PC-3 (cell line): Measurements from ENCODE around the gene TUFM. TPM values are rescaled to one million over a fixed set of nuclear protein-coding genes. Genes with fewer than 3 reads are reported as not detected.

Experiments
- ATAC-seq: fragments of 200-7000 bp; cut with Tn5 transposase; 2 replicates; pipeline ENCODE4 v1.9.1; 2020; ENCODE audit warnings: mild to moderate bottlenecking, moderate library complexity
- BruUV-seq: library from RNA; stranded (reverse); fragments of 400-500 nt; replicated peaks from 2 replicates; lab custom pipeline; 2021; lab: Mats Ljungman, UMichigan
- CTCF ChIA-PET: fragments of 300-600 bp; sonication (Branson Sonifier 250); formaldehyde crosslinking; loops from one replicate; lab custom pipeline; 2022; ENCODE audit warnings: antibody characterized with exemption; lab: Charles Lee
- POLR2A ChIA-PET: fragments of 300-600 bp; sonication (Branson Sonifier 250); formaldehyde crosslinking; loops from one replicate; lab custom pipeline; 2022; ENCODE audit warnings: antibody characterized with exemption; ENCODE audit not compliant: unreplicated experiment; lab: Charles Lee
- DNase-seq: peaks from one replicate; pipeline ENCODE4 v3.0.0-alpha.2; 2015
- H2AFZ ChIP-seq: fragments of 300-600 bp; sonication (generic); 2 replicates; pipeline ENCODE4 v1.6.0; 2016; ENCODE audit warnings: antibody characterized with exemption, low read length
- H3F3A ChIP-seq: fragments of 300-600 bp; sonication (generic); one replicate; pipeline ENCODE4 v1.6.0; 2017; ENCODE audit warnings: antibody characterized with exemption, low read length, control low read depth, mild to moderate bottlenecking; ENCODE audit not compliant: unreplicated experiment
- H3K27ac ChIP-seq: fragments of 300-600 bp; sonication (generic); 2 replicates; pipeline ENCODE4 v1.5.1; 2016; ENCODE audit warnings: mild to moderate bottlenecking, low read length
- H3K27me3 ChIP-seq: fragments of 300-600 bp; sonication (generic); 2 replicates; pipeline ENCODE4 v1.6.1; 2016; ENCODE audit warnings: low read length, mixed read lengths
- H3K36me3 ChIP-seq: fragments of 300-600 bp; sonication (generic); 2 replicates; pipeline ENCODE4 v1.6.1; 2016; ENCODE audit warnings: low read depth, mixed run types, low read length, mixed read lengths
- H3K4me1 ChIP-seq: fragments of 300-600 bp; sonication (generic); 2 replicates; pipeline ENCODE4 v1.5.1; 2016; ENCODE audit warnings: low read length; ENCODE audit not compliant: insufficient read depth
- H3K4me2 ChIP-seq: fragments of 300-600 bp; sonication (generic); 2 replicates; pipeline ENCODE4 v1.6.0; 2016; ENCODE audit warnings: low read length
- H3K4me3 ChIP-seq: fragments of 300-600 bp; sonication (generic); 2 replicates; pipeline ENCODE4 v1.5.1; 2016; ENCODE audit warnings: mild to moderate bottlenecking, low read length, mixed read lengths
- H3K79me2 ChIP-seq: fragments of 300-600 bp; sonication (generic); 2 replicates; pipeline ENCODE4 v1.6.1; 2017; ENCODE audit warnings: low read length, mixed read lengths
- H3K9ac ChIP-seq: fragments of 300-600 bp; sonication (generic); 2 replicates; pipeline ENCODE4 v1.6.0; 2016; ENCODE audit warnings: mild to moderate bottlenecking, low read length
- H3K9me2 ChIP-seq: fragments of 300-600 bp; sonication (generic); replicated peaks from 2 replicates; pipeline ENCODE4 v1.6.1; 2016; ENCODE audit warnings: mixed run types, low read length, mixed read lengths
- H3K9me3 ChIP-seq: fragments of 300-600 bp; sonication (generic); 2 replicates; pipeline ENCODE4 v1.6.1; 2016; ENCODE audit warnings: low read length, mixed read lengths
- H4K20me1 ChIP-seq: fragments of 300-600 bp; sonication (generic); 2 replicates; pipeline ENCODE4 v1.6.1; 2016; ENCODE audit warnings: low read length, mixed read lengths
- EZH2 ChIP-seq: fragments of 300-600 bp; sonication (generic); IDR thresholded peaks from one replicate; pipeline ENCODE4 v1.6.1; 2017; ENCODE audit warnings: antibody characterized with exemption, mild to moderate bottlenecking, low read length; ENCODE audit not compliant: unreplicated experiment
- EZH2phosphoT487 ChIP-seq: fragments of 300-600 bp; sonication (generic); IDR thresholded peaks from 2 replicates; pipeline ENCODE4 v1.6.1; 2018; ENCODE audit warnings: mild to moderate bottlenecking, antibody characterized with exemption, low read length, borderline replicate concordance
- intact Hi-C: fragments of 100-400 bp; cut with micrococcal nuclease; formaldehyde crosslinking; loops from 2 replicates; pipeline ENCODE4 v1.9.0; 2023
- total RNA-seq: library from RNA; depleted of rRNA; stranded (reverse); fragments of >200 nt; gene quantifications from 2 replicates; pipeline ENCODE4 v1.2.3, GENCODE V29; 2014
- TF ChIP-seq, protein P1 (sequence below): fragments of 300-600 bp; sonication (generic); conservative IDR thresholded peaks from 2 replicates; pipeline ENCODE4 v1.5.1; 2017; ENCODE audit warnings: antibody characterized with exemption, low read depth, mild to moderate bottlenecking, low read length

Gene TUFM
- total RNA-seq, 1 experiment from 2014 or later, result 185 TPM

- H3K27me3 ChIP-seq, result no peaks in the 10 kb centered on the region
- POLR2A ChIA-PET, result no interaction called here
Measured at GRCh38 chr16:28867241-28867640, 21.1 kb upstream of the TUFM start.

GRCh38 chr16:28866454-28866804 lies 20.3 kb upstream of the TUFM start:
- Histone ChIP-seq H3K9ac (no peak overlapping the region), H3K4me2 (no peak overlapping the region), H3K27ac (no peak overlapping the region), H3F3A (no peaks in the 10 kb centered on the region), H3K79me2 (peaks cover 40% of the 10 kb centered on the region), H3K36me3 (peaks cover 16% of the 10 kb centered on the region; the same call in 1 of the 2 replicates), H3K4me1 (peaks cover 14% of the 10 kb centered on the region), H3K4me3 (no peak overlapping the region), H3K9me3 (no peaks in the 10 kb centered on the region), H4K20me1 (no peaks in the 10 kb centered on the region), H3K9me2 (no peaks in the 10 kb centered on the region), H3K27me3 (no peaks in the 10 kb centered on the region), H2AFZ (no peak overlapping the region)
- TF ChIP-seq EZH2, result no peak
- TF ChIP-seq, protein P1, sequence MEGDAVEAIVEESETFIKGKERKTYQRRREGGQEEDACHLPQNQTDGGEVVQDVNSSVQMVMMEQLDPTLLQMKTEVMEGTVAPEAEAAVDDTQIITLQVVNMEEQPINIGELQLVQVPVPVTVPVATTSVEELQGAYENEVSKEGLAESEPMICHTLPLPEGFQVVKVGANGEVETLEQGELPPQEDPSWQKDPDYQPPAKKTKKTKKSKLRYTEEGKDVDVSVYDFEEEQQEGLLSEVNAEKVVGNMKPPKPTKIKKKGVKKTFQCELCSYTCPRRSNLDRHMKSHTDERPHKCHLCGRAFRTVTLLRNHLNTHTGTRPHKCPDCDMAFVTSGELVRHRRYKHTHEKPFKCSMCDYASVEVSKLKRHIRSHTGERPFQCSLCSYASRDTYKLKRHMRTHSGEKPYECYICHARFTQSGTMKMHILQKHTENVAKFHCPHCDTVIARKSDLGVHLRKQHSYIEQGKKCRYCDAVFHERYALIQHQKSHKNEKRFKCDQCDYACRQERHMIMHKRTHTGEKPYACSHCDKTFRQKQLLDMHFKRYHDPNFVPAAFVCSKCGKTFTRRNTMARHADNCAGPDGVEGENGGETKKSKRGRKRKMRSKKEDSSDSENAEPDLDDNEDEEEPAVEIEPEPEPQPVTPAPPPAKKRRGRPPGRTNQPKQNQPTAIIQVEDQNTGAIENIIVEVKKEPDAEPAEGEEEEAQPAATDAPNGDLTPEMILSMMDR, result no peak
- ChIA-PET CTCF (no interaction called here), POLR2A (no interaction called here)
- DNase-seq (no peak), ATAC-seq (no peak)
- no TSS peak for BruUV-seq
- intact Hi-C loops, result no loop called here

More at GRCh38 chr16:28867241-28867640, 21.1 kb upstream of the TUFM start:
- BruUV-seq, result no TSS peak
- H3K4me1 ChIP-seq, result peaks cover 10% of the 10 kb centered on the region
- H3K9ac ChIP-seq, result no peak overlapping the region
- H3K4me2 ChIP-seq, result no peak overlapping the region
- TF ChIP-seq EZH2 (no peak), EZH2phosphoT487 (no peak)
- TF ChIP-seq, protein P1, result no peak
- H4K20me1 ChIP-seq, result no peaks in the 10 kb centered on the region
- no peaks in the 10 kb centered on the region for H3K9me2 ChIP-seq
- no peaks in the 10 kb centered on the region for H3F3A ChIP-seq
- no peak overlapping the region for H3K4me3 ChIP-seq
- H3K9me3 ChIP-seq, result no peaks in the 10 kb centered on the region
- ATAC-seq (no peak), DNase-seq (no peak)
- CTCF ChIA-PET, result no interaction called here
- peaks cover 16% of the 10 kb centered on the region; the same call in 1 of the 2 replicates for H3K36me3 ChIP-seq
- peaks cover 34% of the 10 kb centered on the region for H3K79me2 ChIP-seq
- no peak overlapping the region for H2AFZ ChIP-seq
- intact Hi-C loops, result no loop called here
- H3K27ac ChIP-seq, result no peak overlapping the region

DNA sequence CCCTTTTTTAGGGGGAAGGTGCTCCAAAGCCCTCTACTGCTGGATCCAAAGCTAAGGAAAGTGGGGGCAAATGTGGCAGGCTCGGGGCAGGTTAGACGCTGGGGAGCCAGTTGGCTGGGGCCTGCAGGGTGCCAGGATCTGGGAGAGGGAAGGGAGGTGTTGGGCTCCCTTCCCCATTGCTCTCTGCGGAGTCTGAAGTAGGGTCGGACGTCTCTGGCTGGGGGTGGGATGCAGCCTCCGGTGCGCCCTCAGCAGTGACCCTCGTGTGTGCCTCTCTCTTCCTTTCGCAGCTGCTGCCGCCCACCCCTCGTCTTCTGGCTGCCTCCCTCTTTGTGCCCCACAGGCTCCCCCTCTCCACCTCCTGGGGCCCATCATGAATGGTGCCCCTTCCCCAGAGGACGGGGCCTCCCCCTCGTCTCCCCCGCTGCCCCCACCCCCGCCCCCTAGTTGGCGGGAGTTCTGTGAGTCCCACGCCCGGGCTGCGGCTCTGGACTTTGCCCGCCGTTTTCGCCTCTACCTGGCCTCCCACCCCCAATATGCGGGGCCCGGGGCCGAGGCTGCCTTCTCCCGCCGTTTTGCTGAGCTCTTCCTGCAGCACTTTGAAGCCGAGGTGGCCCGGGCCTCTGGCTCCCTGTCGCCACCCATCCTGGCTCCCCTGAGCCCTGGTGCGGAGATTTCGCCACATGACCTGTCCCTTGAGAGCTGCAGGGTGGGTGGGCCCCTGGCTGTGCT lies 19.7 kb upstream of the TUFM start:
- DNase-seq (no peak), ATAC-seq (no peak)
- no peak overlapping the region for H3K9ac ChIP-seq
- POLR2A ChIA-PET, result no interaction called here
- peaks cover 40% of the 10 kb centered on the region for H3K79me2 ChIP-seq
- no peaks in the 10 kb centered on the region for H3K9me2 ChIP-seq
- no peaks in the 10 kb centered on the region for H4K20me1 ChIP-seq
- peaks cover 16% of the 10 kb centered on the region; the same call in 1 of the 2 replicates for H3K36me3 ChIP-seq
- H3K4me3 ChIP-seq, result no peak overlapping the region
- no TSS peak for BruUV-seq
- H2AFZ ChIP-seq, result no peak overlapping the region
- no peaks in the 10 kb centered on the region for H3K9me3 ChIP-seq
- CTCF ChIA-PET, result no interaction called here
- no peaks in the 10 kb centered on the region for H3K27me3 ChIP-seq
- intact Hi-C loops, result no loop called here
- no peaks in the 10 kb centered on the region for H3F3A ChIP-seq
- H3K4me1 ChIP-seq, result peaks cover 14% of the 10 kb centered on the region
- no peak overlapping the region for H3K27ac ChIP-seq
- no peak overlapping the region for H3K4me2 ChIP-seq
- TF ChIP-seq EZH2phosphoT487, result no peak
- no peak for TF ChIP-seq EZH2
- TF ChIP-seq, protein P1, result no peak
